Esophagus squamous epithelium (tissue), 4 donors: ENCODE measurements around the gene CCDC116.

Experiments used
- POLR2A ChIP-seq, 4 donors: fragments of 450-650 bp; IDR thresholded peaks; one replicate each; pipeline ENCODE4 v1.6.1; 2017; ENCODE audit warnings: antibody characterized with exemption in 4 of 4, mild to moderate bottlenecking in 4 of 4, moderate library complexity in 3 of 4
- TF ChIP-seq, protein P1 (sequence below), 6 experiments: fragments of 450-650 bp in 4 of 6; fragments of 200-600 bp in 2 of 6; sonication (generic) in 2 of 6; IDR thresholded peaks; one replicate each; pipeline ENCODE4 v1.5.1; 2016 to 2019; ENCODE audit warnings: antibody characterized with exemption in 6 of 6, mild to moderate bottlenecking in 4 of 6, moderate library complexity in 4 of 6

DNA sequence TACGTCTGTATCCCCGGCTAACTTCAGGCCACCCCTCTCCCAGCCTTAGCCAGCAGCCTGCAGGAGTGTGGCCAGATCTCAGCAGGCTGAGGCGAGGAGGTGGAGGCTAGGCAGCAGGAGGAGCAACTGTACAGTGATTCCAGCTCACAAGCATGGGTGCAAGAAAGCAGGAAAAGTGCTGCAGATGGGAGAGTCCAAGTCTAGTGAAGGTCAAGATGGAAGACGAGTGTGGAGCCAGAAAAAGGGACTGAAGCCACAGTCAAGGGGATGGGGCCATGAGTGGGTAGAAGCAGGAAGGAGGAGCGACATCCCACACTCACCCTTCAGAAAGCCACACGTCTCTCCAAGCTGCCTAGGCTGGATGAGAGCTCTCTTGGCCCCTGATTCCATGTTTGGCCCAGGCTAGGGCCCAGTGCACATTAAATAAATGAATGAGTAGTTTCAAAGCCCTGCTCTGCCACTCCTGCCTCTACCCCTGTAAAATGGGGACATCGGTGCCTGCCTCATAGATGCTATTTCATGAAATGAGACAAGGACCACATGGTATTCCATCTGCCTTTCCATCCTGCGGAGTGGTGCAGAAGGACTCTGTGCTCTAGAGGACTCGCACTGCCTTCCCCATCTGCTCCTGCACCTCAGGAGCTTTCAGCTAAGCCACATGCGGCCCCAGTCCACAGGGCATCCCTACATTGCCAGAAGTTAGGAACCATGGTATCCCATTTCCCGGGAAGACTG is 5.7 kb upstream of the CCDC116 start:
- TF ChIP-seq, protein P1, sequence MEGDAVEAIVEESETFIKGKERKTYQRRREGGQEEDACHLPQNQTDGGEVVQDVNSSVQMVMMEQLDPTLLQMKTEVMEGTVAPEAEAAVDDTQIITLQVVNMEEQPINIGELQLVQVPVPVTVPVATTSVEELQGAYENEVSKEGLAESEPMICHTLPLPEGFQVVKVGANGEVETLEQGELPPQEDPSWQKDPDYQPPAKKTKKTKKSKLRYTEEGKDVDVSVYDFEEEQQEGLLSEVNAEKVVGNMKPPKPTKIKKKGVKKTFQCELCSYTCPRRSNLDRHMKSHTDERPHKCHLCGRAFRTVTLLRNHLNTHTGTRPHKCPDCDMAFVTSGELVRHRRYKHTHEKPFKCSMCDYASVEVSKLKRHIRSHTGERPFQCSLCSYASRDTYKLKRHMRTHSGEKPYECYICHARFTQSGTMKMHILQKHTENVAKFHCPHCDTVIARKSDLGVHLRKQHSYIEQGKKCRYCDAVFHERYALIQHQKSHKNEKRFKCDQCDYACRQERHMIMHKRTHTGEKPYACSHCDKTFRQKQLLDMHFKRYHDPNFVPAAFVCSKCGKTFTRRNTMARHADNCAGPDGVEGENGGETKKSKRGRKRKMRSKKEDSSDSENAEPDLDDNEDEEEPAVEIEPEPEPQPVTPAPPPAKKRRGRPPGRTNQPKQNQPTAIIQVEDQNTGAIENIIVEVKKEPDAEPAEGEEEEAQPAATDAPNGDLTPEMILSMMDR (IDR thresholded peaks at IDR 0.05): no peak
- no peak for TF ChIP-seq POLR2A (IDR thresholded peaks at IDR 0.05)
